SU-DHL-6 (cell line): ENCODE measurements around the gene STK32C.

ENCODE experiments used
- H2AFZ ChIP-seq: fragments of 200-600 bp; sonication (generic); 2 replicates; pipeline ENCODE4 v1.6.1; 2014; ENCODE audit warnings: low read depth, mild to moderate bottlenecking, moderate library complexity, mixed read lengths, antibody characterized with exemption, low read length; ENCODE audit not compliant: severe bottlenecking
- H3F3A ChIP-seq: fragments of 200-600 bp; shearing (Covaris generic); 2 replicates; pipeline ENCODE4 v1.6.0; 2016; ENCODE audit warnings: antibody characterized with exemption, mild to moderate bottlenecking; ENCODE audit not compliant: insufficient read depth
- H3K27ac ChIP-seq: fragments of 200-600 bp; sonication (generic); 2 replicates; pipeline ENCODE4 v1.5.1; 2016; ENCODE audit warnings: low read depth, mild to moderate bottlenecking, low read length, moderate library complexity, mixed read lengths
- H3K27me3 ChIP-seq: fragments of 200-600 bp; sonication (generic), shearing (Covaris generic); 2 replicates; pipeline ENCODE4 v1.6.0; 2014; ENCODE audit warnings: mild to moderate bottlenecking, low read length
- H3K36me3 ChIP-seq: fragments of 200-600 bp; sonication (generic); 2 replicates; pipeline ENCODE4 v1.6.1; 2014; ENCODE audit warnings: mild to moderate bottlenecking, low read length, mixed read lengths
- H3K4me2 ChIP-seq: fragments of 300-600, 200-600 bp; shearing (Covaris generic), sonication (generic); 2 replicates; pipeline ENCODE4 v1.6.0; 2014; ENCODE audit warnings: low read length, low read depth, mild to moderate bottlenecking; ENCODE audit not compliant: poor library complexity, severe bottlenecking
- H3K4me3 ChIP-seq: fragments of 200-600 bp; sonication (generic); 2 replicates; pipeline ENCODE4 v1.5.1; 2014; ENCODE audit warnings: antibody characterized with exemption, low read length, mild to moderate bottlenecking, mixed read lengths; ENCODE audit not compliant: insufficient read depth, poor library complexity, severe bottlenecking
- H3K79me2 ChIP-seq: fragments of 200-600 bp; sonication (generic); 2 replicates; pipeline ENCODE4 v1.6.1; 2014; ENCODE audit warnings: mild to moderate bottlenecking, low read length, moderate library complexity; ENCODE audit not compliant: insufficient read depth
- H3K9ac ChIP-seq: fragments of 200-600 bp; sonication (generic); 2 replicates; pipeline ENCODE4 v1.7.0; 2014; ENCODE audit warnings: mild to moderate bottlenecking, low read length
- H3K9me2 ChIP-seq: fragments of 200-600 bp; sonication (generic); replicated peaks from 2 replicates; pipeline ENCODE4 v1.6.1; 2014; ENCODE audit warnings: low read length; ENCODE audit not compliant: insufficient read depth
- H3K9me3 ChIP-seq: fragments of 200-600 bp; sonication (generic); 2 replicates; pipeline ENCODE4 v1.6.1; 2014; ENCODE audit warnings: low read length, mixed read lengths; ENCODE audit not compliant: insufficient read depth
- H4K20me1 ChIP-seq: fragments of 200-600 bp; sonication (generic); 2 replicates; pipeline ENCODE4 v1.6.1; 2014; ENCODE audit warnings: low read depth, mild to moderate bottlenecking, antibody characterized with exemption, low read length, moderate library complexity, mixed read lengths
- EZH2phosphoT487 ChIP-seq: fragments of 200-600 bp; sonication (generic), shearing (Covaris generic); conservative IDR thresholded peaks from 2 replicates; pipeline ENCODE4 v1.6.1; 2018; ENCODE audit warnings: mild to moderate bottlenecking, antibody characterized with exemption, low read length, moderate library complexity, mixed read lengths
- TF ChIP-seq, protein P1 (sequence below): fragments of 200-600 bp; sonication (generic); IDR thresholded peaks from one replicate; pipeline ENCODE4 v1.5.1; 2017; ENCODE audit warnings: antibody characterized with exemption, mild to moderate bottlenecking, low read length, moderate library complexity; ENCODE audit not compliant: insufficient read depth, poor library complexity, severe bottlenecking

Gene STK32C

DNA sequence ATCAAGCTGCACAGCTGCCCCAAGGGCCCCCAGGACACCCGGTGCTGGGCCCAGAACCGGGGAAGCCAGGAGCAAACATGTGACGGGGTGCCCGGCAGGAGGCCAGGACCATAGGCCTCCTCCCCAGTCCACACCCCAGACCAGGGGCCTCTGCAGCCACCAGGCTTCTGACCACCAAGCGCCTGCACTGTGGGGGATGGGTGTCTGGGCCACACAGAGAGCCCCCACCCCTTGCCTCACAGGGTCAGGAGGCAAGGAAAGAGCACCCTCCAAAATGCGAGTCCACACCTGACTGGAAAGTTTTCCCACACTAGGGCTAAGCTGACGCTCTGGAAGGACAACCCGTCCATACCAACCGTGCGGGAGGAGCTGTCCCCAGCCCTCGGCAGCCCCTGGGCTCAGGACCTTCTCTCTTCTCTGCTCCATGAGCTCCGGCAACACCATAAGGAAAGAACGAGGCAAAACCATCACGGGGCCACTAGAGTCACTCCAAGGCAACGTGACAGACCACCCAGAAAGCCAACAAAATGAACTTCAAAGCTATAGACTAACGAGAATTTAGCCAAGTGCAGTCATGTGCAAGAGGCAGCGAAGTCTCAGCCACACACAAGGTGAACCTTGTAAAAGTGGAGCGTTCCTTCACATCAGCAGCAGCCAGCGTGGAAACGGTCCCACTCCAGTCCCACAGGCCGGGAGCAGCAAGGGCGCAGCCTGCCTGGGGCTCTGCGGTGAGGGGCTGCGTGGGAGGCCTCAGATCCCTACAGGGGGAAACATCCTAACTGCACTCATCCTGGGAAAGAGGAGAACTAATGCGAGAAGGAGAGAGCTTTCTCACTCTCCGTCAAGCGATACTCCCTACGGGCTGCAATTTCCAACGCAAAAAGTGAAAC is 5.1 kb downstream of the STK32C start:
- Histone ChIP-seq H3K27ac (no peak overlapping the region), H3K27me3 (no peaks in the 10 kb centered on the region), H3K9ac (no peak overlapping the region), H3F3A (no peaks in the 10 kb centered on the region), H3K36me3 (no peaks in the 10 kb centered on the region), H4K20me1 (no peaks in the 10 kb centered on the region), H2AFZ (no peak overlapping the region), H3K4me2 (no peak overlapping the region), H3K9me2 (no peaks in the 10 kb centered on the region), H3K79me2 (no peaks in the 10 kb centered on the region), H3K4me3 (no peak overlapping the region), H3K9me3 (no peaks in the 10 kb centered on the region)
- no peak for TF ChIP-seq EZH2phosphoT487
- TF ChIP-seq, protein P1, sequence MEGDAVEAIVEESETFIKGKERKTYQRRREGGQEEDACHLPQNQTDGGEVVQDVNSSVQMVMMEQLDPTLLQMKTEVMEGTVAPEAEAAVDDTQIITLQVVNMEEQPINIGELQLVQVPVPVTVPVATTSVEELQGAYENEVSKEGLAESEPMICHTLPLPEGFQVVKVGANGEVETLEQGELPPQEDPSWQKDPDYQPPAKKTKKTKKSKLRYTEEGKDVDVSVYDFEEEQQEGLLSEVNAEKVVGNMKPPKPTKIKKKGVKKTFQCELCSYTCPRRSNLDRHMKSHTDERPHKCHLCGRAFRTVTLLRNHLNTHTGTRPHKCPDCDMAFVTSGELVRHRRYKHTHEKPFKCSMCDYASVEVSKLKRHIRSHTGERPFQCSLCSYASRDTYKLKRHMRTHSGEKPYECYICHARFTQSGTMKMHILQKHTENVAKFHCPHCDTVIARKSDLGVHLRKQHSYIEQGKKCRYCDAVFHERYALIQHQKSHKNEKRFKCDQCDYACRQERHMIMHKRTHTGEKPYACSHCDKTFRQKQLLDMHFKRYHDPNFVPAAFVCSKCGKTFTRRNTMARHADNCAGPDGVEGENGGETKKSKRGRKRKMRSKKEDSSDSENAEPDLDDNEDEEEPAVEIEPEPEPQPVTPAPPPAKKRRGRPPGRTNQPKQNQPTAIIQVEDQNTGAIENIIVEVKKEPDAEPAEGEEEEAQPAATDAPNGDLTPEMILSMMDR = no peak

DNA sequence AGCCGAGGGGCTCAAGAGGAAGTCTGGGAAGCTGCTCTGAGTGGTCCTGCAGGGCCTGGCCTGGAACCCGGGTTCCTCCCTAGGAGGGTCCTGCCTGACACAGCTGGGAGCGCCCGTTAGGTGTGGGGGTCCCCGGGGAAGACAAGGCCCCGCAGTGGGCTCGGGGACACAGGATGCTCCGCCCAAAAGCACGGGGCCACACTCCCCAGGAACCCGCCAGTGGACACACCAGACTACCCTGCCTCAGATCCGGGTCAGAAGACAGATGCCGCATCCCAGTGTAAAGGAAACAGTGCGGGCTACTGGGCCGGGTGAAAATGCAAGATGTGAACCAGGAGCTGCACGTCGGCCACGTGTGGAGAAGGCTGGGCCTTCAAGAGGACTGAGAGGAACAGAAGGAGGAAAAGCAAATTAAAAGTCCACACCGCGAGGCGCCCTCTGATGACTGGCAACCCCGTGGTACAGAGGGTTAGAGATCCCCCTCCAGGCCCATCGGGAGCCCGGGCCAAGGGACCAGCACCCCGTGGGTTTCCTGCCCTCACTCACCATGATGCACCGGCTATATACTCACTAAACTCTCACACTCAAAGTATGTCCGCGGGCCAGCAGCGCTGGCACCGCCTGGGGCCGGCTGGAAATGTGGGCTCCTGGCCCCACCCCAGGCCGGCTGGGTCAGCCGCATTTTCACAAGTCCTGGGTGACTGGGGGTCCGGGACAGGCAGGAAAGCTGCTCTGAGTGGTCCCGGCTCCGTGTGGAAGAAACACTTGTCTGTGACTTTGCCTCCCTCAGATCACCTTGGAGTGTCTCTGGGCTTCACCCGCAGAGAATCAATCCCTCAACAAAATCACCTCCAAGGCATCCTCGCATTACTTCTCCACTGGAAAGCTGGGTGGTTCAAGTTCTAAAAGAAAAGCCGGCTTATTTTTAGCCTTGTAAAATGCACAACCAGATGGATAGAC is 6.1 kb downstream of the STK32C start:
- TF ChIP-seq, protein P1 = no peak
- TF ChIP-seq EZH2phosphoT487 = no peak
- Histone ChIP-seq H3K4me3 (no peak overlapping the region), H3K27ac (no peak overlapping the region), H3K9me3 (no peaks in the 10 kb centered on the region), H3F3A (no peaks in the 10 kb centered on the region), H3K27me3 (no peaks in the 10 kb centered on the region), H3K4me2 (no peak overlapping the region), H3K9ac (no peak overlapping the region), H3K79me2 (no peaks in the 10 kb centered on the region), H4K20me1 (no peaks in the 10 kb centered on the region), H3K9me2 (no peaks in the 10 kb centered on the region), H3K36me3 (no peaks in the 10 kb centered on the region), H2AFZ (no peak overlapping the region)

DNA sequence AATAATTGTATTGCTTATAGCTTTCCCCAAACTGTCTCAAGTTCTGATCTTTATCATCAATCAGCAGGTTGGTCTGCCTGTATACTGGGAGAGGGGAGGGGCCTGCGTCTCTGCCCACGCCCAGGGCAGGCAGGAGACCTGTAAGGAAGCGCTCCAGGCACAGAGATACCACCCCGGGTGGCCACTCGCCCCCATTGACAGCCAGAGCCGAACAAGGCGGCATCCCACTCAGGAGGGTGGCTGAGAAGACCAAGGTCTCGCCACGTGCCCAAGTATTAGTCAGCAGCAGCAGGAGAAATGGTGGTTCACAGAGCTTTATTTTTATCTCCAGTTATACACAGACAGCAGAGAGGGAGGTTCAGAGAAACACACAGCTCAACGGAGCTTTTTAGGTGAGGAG is 7.2 kb downstream of the STK32C start:
- H4K20me1 ChIP-seq = no peaks in the 10 kb centered on the region
- H2AFZ ChIP-seq = no peak overlapping the region
- H3K4me2 ChIP-seq = no peak overlapping the region
- no peaks in the 10 kb centered on the region for H3K27me3 ChIP-seq
- no peaks in the 10 kb centered on the region for H3K36me3 ChIP-seq
- H3F3A ChIP-seq = no peaks in the 10 kb centered on the region
- no peaks in the 10 kb centered on the region for H3K9me3 ChIP-seq
- H3K27ac ChIP-seq = no peak overlapping the region
- H3K4me3 ChIP-seq = no peak overlapping the region
- H3K9ac ChIP-seq = no peak overlapping the region
- H3K79me2 ChIP-seq = no peaks in the 10 kb centered on the region
- TF ChIP-seq EZH2phosphoT487 = no peak
- TF ChIP-seq, protein P1 = no peak
- no peaks in the 10 kb centered on the region for H3K9me2 ChIP-seq
